GM21576 (cell line): Measurements from ENCODE around the gene EHD2.

ENCODE experiments used
- ATAC-seq: cut with Tn5 transposase; IDR thresholded peaks from one replicate; pipeline ENCODE4 v1.9.1; 2021; ENCODE audit warnings: mild to moderate bottlenecking, moderate library complexity; ENCODE audit not compliant: unreplicated experiment

The EHD2 gene

GRCh38 chr19:47687906-47688305 is 25.3 kb upstream of the EHD2 start:
- no peak for ATAC-seq

DNA sequence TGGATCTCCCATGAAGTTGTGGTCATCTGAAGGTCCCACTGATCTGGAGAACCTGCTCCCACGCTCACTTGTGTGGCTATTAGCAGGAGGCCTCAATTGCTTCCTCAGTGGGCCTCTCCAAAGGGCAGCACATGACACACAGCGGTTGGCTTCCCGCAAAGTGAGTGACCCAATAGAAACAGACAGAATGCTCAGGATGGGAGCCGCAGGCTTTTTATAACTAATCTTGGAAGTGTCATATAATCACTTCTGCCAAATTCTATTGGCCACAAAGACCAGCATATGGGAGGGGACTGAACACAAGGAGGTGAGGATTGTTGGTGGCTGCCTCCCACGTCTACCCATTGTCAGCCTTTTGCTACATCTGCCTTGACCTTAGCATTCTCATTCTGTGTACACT is 22.1 kb upstream of the EHD2 start:
- no peak for ATAC-seq

DNA sequence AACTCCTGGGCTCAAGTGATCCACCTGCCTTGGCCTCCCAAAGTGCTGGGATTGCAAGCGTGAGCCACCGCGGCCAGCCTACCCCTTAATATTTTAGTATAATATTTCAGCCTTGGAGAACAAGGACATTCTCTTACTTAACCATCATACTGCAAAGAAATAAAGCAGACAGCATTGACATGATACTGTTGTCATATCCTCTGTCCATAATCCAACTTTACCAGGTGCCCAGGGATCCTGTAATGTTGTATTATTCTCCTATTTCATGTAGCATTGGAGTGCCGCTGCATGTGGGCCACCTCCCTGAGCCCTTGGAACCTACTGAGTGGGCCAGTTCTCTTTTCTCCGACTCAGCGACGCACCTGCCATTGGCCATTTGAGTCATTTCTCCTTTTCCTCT is 21.4 kb upstream of the EHD2 start:
- ATAC-seq = no peak

DNA sequence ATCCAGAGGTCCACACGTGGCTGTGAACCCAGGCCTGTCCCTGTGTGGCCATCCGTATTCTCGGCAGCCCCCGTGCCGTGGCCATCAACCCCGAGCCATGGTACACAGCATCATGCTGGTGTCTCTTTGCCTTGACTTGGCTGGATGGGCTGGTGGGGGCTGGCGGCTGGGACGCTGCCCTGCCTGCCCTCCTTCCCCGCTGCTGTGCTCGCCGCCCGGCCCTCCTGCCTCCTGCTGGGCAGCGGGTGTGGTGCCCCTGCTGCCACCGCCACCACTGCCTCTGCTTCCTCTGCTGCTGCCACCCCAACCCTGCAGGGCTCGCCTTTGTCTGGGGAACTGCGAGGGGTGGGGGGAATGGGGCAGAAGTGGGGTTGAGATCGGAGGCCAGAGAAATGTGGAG is 19.7 kb upstream of the EHD2 start:
- no peak for ATAC-seq

DNA sequence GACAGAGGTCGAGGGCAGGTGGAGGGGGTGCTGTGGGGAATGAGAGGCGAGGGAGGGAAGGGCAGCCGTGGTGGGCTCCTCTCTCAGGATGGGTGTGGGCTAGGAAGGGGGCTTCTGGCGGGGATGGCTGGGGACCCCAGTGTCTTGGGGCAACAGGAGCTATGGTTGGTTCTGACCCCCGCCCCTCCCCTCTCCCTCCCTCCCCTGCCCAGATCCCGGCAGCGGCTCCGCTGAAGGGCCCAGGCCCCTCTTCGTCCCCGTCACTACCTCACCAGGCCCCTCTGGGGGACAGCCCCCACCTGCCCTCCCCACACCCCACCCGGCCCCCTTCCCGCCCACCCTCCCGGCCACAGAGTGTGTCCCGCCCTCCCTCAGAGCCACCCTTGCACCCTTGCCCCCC is 19.3 kb upstream of the EHD2 start:
- no peak for ATAC-seq

- no peak for ATAC-seq
These were observed 18.6 kb upstream of the EHD2 start for GRCh38 chr19:47694466-47695273.

DNA sequence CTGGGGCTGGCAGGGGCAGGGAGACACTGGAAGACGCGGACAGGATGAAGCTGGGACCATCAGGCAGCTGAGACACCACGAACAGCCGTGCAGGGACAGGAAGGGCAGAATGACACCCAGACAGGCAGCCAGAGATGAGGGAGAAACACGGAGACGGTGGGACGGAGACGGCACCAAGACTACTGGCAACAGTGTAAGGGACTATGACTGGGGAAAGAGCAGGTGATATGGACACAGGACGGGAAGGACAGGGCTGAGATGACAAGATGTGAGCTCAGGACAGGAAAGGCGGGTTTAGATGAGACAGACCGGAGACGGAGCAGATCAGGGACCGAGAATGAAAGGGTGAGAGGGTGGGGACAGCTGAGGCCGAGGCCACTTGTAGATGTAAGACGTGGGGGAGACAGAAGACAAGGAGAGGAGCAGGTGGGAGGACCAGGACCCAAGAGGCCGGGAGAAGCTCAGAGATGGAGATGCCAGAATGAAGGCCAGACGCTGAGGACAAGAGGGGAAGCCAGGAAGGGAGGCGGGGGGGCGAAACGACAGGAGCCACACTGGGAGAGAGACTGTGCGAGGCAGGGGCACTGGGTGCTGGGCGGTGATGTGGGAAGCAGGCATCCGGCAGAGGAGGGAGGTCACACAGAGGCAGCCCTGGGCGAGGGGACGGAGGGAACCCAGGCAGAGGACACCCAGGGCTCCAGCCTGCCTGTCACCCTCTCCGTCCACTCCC is 17.5 kb upstream of the EHD2 start:
- ATAC-seq = no peak

DNA sequence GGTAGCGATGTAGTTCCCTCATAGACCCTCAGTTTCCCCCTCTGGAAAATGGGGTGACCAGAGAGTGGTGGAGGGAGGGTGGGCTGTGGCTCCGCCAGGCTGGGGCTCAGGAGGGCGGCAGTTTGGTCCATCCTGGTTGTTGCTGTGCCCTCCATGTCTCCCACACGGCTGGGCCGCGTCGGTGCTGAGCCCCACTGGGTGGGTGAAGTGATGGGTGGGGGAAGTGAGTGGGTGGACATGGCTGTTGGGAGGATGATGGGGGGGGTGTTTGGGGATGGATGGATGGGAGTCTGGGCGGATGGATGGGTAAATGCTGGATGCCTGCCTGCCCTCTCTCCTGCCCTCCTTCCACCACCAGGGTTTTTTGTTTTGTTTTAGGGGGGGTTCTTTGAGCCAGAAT is 16.6 kb upstream of the EHD2 start:
- ATAC-seq = no peak

GRCh38 chr19:47697863-47698609 is 15.2 kb upstream of the EHD2 start:
- peak; percentile 47 for ATAC-seq

DNA sequence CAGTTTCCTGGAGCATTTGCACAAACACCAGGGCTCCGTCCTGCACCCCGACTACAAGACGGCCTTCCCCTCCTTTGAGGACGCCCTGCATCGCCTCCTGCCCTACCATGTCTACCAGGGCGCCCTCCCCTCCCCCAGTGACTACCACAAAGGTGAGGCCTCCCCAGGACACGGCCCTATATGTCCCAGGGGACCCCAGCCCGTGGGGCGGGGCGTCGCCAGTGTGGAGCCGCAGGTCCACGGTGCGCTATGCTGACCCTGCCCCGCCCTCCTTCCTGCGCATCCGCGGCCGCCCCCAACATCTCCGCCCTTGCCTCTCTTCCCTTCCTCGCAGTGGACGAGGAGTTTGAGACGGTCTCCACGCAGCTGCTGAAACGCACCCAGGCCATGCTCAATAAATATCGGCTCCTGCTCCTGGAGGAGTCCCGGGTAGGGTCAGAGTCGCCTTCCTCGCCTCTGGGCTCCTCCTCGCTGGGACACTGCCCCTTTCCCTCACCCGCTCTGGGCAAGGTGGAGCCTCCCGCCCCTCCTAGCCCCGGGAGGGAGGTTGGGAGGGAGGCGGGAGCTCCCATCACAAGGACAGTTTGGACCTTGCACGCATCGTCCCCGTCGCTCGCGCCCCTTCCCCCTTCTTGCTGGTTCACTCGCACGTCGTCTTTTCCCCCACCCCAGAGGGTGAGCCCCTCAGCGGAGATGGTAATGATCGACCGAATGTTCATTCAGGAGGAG is 14.4 kb upstream of the EHD2 start:
- no peak for ATAC-seq

DNA sequence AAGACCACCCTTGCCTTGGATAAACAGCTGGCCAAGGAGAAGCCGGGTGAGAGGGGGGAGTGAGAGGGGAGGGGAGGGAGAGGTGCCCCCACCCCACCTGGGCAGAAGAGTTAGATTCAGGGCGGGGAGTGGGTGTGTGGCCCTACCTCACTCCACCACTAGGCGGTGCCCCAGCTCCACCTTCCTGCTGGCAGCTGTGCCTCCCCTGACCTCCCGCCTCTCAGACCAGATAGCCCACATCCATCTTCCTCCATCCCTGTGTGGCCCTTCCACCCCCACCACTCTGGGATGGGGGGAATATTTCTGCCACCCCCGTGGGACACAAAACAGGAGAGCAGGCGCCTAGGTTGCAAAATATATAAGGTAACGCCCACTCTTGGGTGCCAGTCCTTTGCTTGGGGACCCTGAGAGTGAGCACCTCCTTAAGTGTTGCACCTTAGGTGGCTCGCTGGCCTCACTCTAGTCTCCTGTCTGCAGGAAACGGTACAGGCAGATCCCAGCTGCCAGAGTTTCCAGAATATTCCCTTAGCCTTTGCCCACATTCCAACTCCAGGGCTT is 13.8 kb upstream of the EHD2 start:
- ATAC-seq = no peak

DNA sequence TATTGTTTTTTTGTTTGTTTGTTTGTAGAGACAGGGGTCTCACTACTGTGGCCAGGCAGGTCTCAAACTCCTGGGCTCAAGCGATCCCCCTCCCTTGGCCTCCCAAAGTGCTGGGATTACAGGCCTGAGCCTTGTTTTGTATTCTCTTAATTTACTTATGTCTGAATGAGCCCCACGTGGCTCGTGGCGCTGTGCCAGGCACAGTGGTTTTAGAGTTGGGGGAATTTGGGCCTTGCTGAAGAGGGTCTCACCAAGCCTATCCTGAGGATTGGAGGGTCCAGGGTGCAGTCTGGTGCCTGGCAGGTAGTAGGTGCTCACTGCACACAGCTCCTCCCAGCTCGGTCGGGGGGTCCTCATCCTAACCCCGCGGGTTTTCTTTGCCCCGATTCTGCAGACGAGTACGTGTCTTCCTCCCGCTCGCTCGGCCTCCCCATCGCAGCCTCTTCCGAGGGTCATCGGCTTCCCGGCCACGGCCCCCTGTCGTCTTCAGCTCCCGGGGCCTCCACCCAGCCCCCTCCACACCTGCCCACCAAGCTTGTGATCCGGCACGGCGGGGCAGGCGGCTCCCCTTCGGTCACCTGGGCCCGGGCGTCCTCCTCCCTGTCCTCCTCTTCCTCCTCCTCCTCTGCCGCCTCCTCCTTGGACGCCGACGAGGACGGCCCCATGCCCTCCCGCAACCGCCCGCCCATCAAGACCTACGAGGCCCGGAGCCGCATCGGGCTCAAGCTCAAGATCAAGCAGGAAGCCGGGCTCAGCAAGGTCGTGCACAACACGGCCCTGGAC is 12.1 kb upstream of the EHD2 start:
- no peak for ATAC-seq

DNA sequence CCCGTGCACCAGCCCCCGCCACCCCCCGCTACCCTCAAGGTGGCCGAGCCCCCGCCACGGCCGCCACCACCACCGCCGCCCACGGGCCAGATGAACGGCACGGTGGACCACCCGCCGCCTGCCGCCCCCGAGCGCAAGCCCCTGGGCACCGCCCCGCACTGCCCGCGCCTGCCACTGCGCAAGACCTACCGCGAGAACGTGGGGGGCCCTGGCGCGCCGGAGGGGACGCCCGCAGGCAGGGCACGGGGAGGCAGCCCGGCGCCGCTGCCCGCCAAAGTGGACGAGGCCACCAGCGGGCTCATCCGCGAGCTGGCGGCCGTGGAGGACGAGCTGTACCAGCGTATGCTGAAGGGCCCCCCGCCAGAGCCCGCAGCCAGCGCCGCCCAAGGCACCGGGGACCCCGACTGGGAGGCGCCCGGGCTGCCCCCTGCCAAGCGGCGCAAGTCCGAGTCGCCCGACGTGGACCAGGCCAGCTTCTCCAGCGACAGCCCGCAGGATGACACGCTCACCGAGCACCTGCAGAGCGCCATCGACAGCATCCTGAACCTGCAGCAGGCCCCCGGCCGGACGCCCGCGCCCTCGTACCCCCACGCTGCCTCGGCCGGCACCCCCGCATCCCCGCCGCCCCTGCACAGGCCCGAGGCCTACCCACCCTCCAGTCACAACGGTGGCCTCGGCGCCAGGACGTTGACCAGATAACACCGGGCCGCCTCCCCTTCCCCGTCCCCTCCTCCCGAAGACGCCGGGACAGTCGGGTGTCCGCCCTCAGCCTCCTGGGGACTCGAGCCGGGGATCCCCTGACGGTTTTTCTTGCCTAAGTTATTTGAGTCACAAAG is 11.3 kb upstream of the EHD2 start:
- no peak for ATAC-seq

DNA sequence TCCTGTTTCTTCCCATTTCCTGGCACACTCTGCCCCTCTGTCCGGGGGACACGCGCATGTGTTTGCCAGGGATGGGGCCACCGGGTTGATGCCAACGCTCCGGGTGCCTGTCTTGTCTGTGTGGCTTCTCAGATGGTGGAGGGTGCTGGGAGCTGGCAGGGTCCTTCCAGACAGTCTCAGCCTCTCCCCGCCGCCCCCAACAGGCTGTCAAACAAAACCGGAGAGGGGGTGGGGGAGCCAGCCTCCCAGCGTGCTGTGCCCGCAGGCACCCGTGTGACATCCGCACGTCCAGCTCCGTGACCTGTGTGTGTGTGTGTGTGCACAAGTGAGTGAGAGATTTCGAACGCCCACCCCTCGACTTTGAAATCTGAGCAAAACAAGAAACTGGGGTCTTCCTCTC is 10.6 kb upstream of the EHD2 start:
- no peak for ATAC-seq

- ATAC-seq = no peak
These were observed 9.9 kb upstream of the EHD2 start for GRCh38 chr19:47703301-47703700.

DNA sequence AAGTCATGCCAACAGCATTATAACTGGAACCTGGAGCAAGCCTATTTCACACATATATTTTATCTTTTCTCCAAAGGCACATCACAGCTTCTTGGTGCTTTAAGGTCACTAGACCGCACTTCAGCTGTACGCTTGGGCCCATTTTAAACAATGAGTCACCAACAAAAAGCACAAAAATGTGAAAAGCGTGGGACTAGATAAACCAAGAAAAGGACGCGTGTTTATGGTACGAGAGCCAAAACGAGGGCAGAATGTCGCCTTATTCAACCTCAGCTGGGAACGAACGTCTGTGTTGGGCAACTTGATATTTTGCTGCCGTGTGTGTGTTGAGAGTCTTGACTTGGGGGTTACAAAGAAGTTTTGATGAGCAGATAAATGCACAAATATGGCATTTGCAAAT is 9.2 kb upstream of the EHD2 start:
- no peak for ATAC-seq

DNA sequence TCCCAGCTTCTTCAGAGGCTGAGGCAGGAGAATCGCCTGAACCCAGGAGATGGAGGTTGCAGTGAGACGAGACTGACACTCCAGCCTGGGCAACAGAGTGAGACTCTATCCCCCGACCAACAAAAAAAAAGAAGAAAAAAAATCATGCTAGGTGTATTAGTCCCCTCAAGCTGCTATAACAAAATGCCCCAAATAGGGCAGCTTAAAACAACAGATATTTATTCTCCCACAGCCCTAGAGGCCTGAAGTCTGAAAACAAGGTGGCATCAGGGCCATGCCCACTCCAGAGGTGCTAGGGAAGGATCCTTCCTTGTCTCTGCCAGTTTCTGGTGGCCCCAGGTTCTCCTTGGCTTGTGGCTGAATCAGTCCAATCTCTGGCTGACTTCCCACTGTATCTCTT is 8.6 kb upstream of the EHD2 start:
- no peak for ATAC-seq

DNA sequence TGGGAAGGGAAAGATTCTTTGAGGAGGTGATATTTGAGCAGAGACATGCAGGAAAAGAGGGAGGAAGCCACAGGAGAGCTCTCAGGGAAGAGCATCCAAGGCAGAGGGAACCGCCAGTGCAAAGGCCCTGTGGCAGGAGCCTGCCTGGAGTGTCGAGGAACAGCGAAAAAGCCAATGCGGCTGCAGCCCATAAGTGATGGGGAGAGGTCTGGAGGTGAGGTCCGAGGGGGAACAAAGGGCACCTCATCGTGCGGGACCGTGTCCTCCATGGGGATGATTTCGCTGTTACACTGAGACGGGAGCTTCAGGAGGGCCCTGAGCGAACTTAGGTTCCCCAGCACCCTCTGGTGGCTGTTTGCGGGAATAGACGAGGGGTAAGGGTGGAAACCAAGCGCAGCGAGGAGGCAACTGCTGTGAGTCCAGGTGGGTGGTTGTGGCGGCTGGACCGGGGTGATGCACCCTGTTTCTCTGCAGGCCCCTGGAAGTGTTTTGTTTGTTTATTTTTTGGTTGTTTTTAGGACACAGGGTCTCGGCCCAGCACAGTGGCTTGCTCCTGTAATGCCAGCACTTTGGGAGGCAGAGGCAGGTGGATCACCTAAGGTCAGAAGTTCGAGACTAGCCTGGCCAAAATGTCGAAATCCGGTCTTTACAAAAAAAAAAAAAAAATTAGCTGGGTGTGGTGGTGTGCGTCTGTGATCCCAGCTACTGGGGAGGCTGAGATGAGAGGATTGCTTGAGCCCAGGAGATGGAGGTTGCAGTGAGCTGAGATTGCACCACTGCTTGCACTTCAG is 5.9 kb upstream of the EHD2 start:
- ATAC-seq = peak; percentile 46
